ENCODE measurements around the gene MPG. TPM values are rescaled to one million over a fixed set of nuclear protein-coding genes. Genes with fewer than 3 reads are reported as not detected.

The MPG gene
- total and polyA plus RNA-seq, 2 of the 8 experiments (the other 6 are each of a cell fraction or from before 2014, with no cell fraction given), result 37.6 to 83.7 TPM

- TF ChIP-seq GABPA (IDR thresholded peaks at IDR 0.05; ENCODE audit: borderline replicate concordance, insufficient read depth, low read length), result peak; percentile 55; the same call in 1 of the 2 replicates
- no peak for TF ChIP-seq SRF (IDR thresholded peaks at IDR 0.05; ENCODE audit: low read depth, low read length)
- peak; percentile 18; the same call in 1 of the 2 replicates for TF ChIP-seq TBP (IDR thresholded peaks at IDR 0.05; ENCODE audit: low read depth, low read length)
- no peak for TF ChIP-seq POLR2A (IDR thresholded peaks at IDR 0.05; ENCODE audit: control extremely low read depth in 1 of 2, low read depth in 2 of 2, low read length in 2 of 2)
- no peak for TF ChIP-seq PHF8 (conservative IDR thresholded peaks at IDR 0.05; ENCODE audit: low read depth, low read length)
- no peak for TF ChIP-seq SIX5 (IDR thresholded peaks at IDR 0.05; ENCODE audit: low read depth, low read length)
- TF ChIP-seq CHD7 (IDR thresholded peaks at IDR 0.05; ENCODE audit: insufficient replicate concordance, low read length), result no peak
- TF ChIP-seq YY1 (IDR thresholded peaks at IDR 0.05; ENCODE audit: low read depth, low read length), result peak; percentile 68
- 0 out of 2 replicates have a peak, but pooled peaks have one; percentile 21 for TF ChIP-seq TAF1 (IDR thresholded peaks at IDR 0.05; ENCODE audit: low read depth, low read length)
- TF ChIP-seq CEBPB (IDR thresholded peaks at IDR 0.05; ENCODE audit: low read depth, low read length), result no peak
- TF ChIP-seq CBX8 (IDR thresholded peaks at IDR 0.05; ENCODE audit: borderline replicate concordance, low read depth, low read length), result no peak
- no peak; the same call in 1 of the 2 replicates for TF ChIP-seq JUND (IDR thresholded peaks at IDR 0.05; ENCODE audit: low read length)
- TF ChIP-seq BCL11A (IDR thresholded peaks at IDR 0.05; ENCODE audit: low read depth in 2 of 2, low read length in 2 of 2), result no peak
Measured at GRCh38 chr16:96935-97381, 18.9 kb downstream of the MPG start (continued).

Measured in H1 (cell line).